IMR-90 (cell line): ENCODE data around the gene ATP10A. TPM values are rescaled to one million over a fixed set of nuclear protein-coding genes. Genes with fewer than 3 reads are reported as not detected.

Experiments used
- ATAC-seq: fragments of 200-7000 bp; cut with Tn5 transposase; 2 replicates; pipeline ENCODE4 v1.9.1; 2020; ENCODE audit warnings: low read depth, mild to moderate bottlenecking, moderate library complexity
- BruUV-seq: library from RNA; stranded (reverse); fragments of 400-500 nt; replicated peaks from 2 replicates; lab custom pipeline; 2021; lab: Mats Ljungman, UMichigan
- CTCF ChIA-PET: fragments of 300-600 bp; formaldehyde crosslinking; extraction: SDS; loops from one replicate; lab custom pipeline; 2021; ENCODE audit warnings: antibody characterized with exemption; lab: Yijun Ruan, JAX
- POLR2A ChIA-PET: fragments of 300-600 bp; sonication (Branson Sonifier 250); formaldehyde crosslinking; loops from one replicate; lab custom pipeline; 2022; ENCODE audit warnings: antibody characterized with exemption; ENCODE audit not compliant: unreplicated experiment; lab: Charles Lee
- DNase-seq: peaks from one replicate; pipeline ENCODE4 v3.0.0; 2013
- H2AFZ ChIP-seq: replicated peaks from 2 replicates; pipeline ENCODE3; 2013; ENCODE audit warnings: low read length, mild to moderate bottlenecking; ENCODE audit not compliant: poor library complexity
- H2AK5ac ChIP-seq: 2 replicates; pipeline ENCODE4 v1.6.1; 2013; ENCODE audit warnings: low read depth, low read length, inconsistent platforms
- H2AK9ac ChIP-seq: replicated peaks from 2 replicates; pipeline ENCODE3; 2013; ENCODE audit warnings: mild to moderate bottlenecking, low read depth, low read length, moderate library complexity; ENCODE audit not compliant: poor library complexity
- H2BK120ac ChIP-seq: 2 replicates; pipeline ENCODE4 v1.6.1; 2013; ENCODE audit warnings: low read depth, low read length, inconsistent platforms
- H2BK15ac ChIP-seq: 3 replicates; pipeline ENCODE4 v1.6.1; 2013; ENCODE audit warnings: low read depth, low read length, inconsistent platforms
- H2BK20ac ChIP-seq: 2 replicates; pipeline ENCODE4 v1.6.1; 2013; ENCODE audit warnings: low read depth, mild to moderate bottlenecking, inconsistent platforms, low read length, moderate library complexity
- H2BK5ac ChIP-seq: 2 replicates; pipeline ENCODE4 v1.6.1; 2013; ENCODE audit warnings: mild to moderate bottlenecking, low read depth, low read length, inconsistent platforms; ENCODE audit not compliant: poor library complexity, severe bottlenecking
- H3K14ac ChIP-seq: replicated peaks from 2 replicates; pipeline ENCODE4 v1.6.1; 2013; ENCODE audit warnings: low read depth, low read length, inconsistent platforms
- H3K18ac ChIP-seq: 2 replicates; pipeline ENCODE4 v1.6.1; 2013; ENCODE audit warnings: low read depth, low read length, control low read depth
- H3K23ac ChIP-seq: 2 replicates; pipeline ENCODE4 v1.6.1; 2013; ENCODE audit warnings: low read depth, low read length, inconsistent platforms
- H3K27ac ChIP-seq: 2 replicates; pipeline ENCODE4 v1.5.1; 2013; ENCODE audit warnings: mild to moderate bottlenecking, control low read depth, low read length; ENCODE audit not compliant: insufficient read depth
- H3K27me3 ChIP-seq: 2 replicates; pipeline ENCODE4 v1.6.1; 2013; ENCODE audit warnings: low read length; ENCODE audit not compliant: control insufficient read depth, insufficient read depth
- H3K36me3 ChIP-seq: 2 replicates; pipeline ENCODE4 v1.6.1; 2013; ENCODE audit warnings: low read length, mixed read lengths; ENCODE audit not compliant: control insufficient read depth, insufficient read depth
- H3K4ac ChIP-seq: 2 replicates; pipeline ENCODE4 v1.6.1; 2013; ENCODE audit warnings: low read depth, low read length, inconsistent platforms
- H3K4me1 ChIP-seq: 2 replicates; pipeline ENCODE4 v1.6.1; 2013; ENCODE audit warnings: low read length, mixed read lengths; ENCODE audit not compliant: control insufficient read depth, insufficient read depth
- H3K4me2 ChIP-seq: 2 replicates; pipeline ENCODE4 v1.6.1; 2013; ENCODE audit warnings: low read depth, mild to moderate bottlenecking, control low read depth, low read length, moderate library complexity
- H3K4me3 ChIP-seq: 2 replicates; pipeline ENCODE4 v1.5.1; 2013; ENCODE audit warnings: low read depth, mild to moderate bottlenecking, control low read depth, low read length, moderate library complexity; ENCODE audit not compliant: insufficient read depth
- H3K56ac ChIP-seq: 2 replicates; pipeline ENCODE4 v1.6.1; 2013; ENCODE audit warnings: low read length, inconsistent platforms; ENCODE audit not compliant: insufficient read depth; ENCODE audit errors: extremely low read depth
- H3K79me1 ChIP-seq, 2 experiments: 2 replicates each; pipeline ENCODE4 v1.6.1; 2013; ENCODE audit warnings: low read length in 2 of 2, inconsistent platforms in 1 of 2, low read depth in 1 of 2
- H3K9ac ChIP-seq: 2 replicates; pipeline ENCODE4 v1.6.1; 2013; ENCODE audit warnings: low read depth, low read length, control low read depth
- H3K9me1 ChIP-seq: 2 replicates; pipeline ENCODE4 v1.6.1; 2013; ENCODE audit warnings: low read length, inconsistent platforms; ENCODE audit not compliant: insufficient read depth
- H3K9me3 ChIP-seq: 2 replicates; pipeline ENCODE4 v1.6.1; 2013; ENCODE audit warnings: low read length; ENCODE audit not compliant: control insufficient read depth, insufficient read depth
- H4K20me1 ChIP-seq: 2 replicates; pipeline ENCODE4 v1.6.1; 2013; ENCODE audit warnings: low read length, inconsistent platforms; ENCODE audit not compliant: insufficient read depth
- H4K5ac ChIP-seq: 2 replicates; pipeline ENCODE4 v1.6.1; 2013; ENCODE audit warnings: mild to moderate bottlenecking, low read depth, low read length, control low read depth
- H4K8ac ChIP-seq, 2 experiments: 2 replicates each; pipeline ENCODE4 v1.6.1; 2013; ENCODE audit warnings: low read depth in 2 of 2, low read length in 2 of 2, control low read depth in 1 of 2, inconsistent platforms in 1 of 2
- H4K91ac ChIP-seq: 2 replicates; pipeline ENCODE4 v1.6.1; 2013; ENCODE audit warnings: low read depth, low read length, inconsistent platforms; ENCODE audit not compliant: insufficient read depth
- BHLHE40 ChIP-seq: fragments of 150-350 bp; IDR thresholded peaks from 2 replicates; pipeline ENCODE4 v1.6.1; 2016; ENCODE audit warnings: mild to moderate bottlenecking, low read depth, low read length
- FOS ChIP-seq: fragments of 150-350 bp; IDR thresholded peaks from 2 replicates; pipeline ENCODE4 v1.6.1; 2016; ENCODE audit warnings: low read depth, low read length
- MAZ ChIP-seq: IDR thresholded peaks from 2 replicates; pipeline ENCODE4 v1.6.1; 2012; ENCODE audit warnings: low read depth, mild to moderate bottlenecking, low read length, improper control_type of control experiment, moderate library complexity, borderline replicate concordance
- POLR2A ChIP-seq: IDR thresholded peaks from 2 replicates; pipeline ENCODE4 v1.6.1; 2012; ENCODE audit warnings: mild to moderate bottlenecking, low read depth, low read length
- RAD21 ChIP-seq: IDR thresholded peaks from 2 replicates; pipeline ENCODE4 v1.6.1; 2012; ENCODE audit warnings: low read length, improper control_type of control experiment
- RCOR1 ChIP-seq: IDR thresholded peaks from 2 replicates; pipeline ENCODE4 v1.6.1; 2012; ENCODE audit warnings: mild to moderate bottlenecking, low read length, improper control_type of control experiment; ENCODE audit not compliant: insufficient replicate concordance
- RFX5 ChIP-seq: IDR thresholded peaks from 2 replicates; pipeline ENCODE4 v1.8.0; 2012; ENCODE audit warnings: low read depth, mild to moderate bottlenecking, low read length, moderate library complexity
- WGBS, 2 experiments: methylation state at CpG; one replicate each; pipeline versions ENCODE4 v1.1.5 to v1.1.7; 2013; ENCODE audit warnings: missing lambda C conversion rate in 2 of 2; ENCODE audit not compliant: insufficient read length in 1 of 2; ENCODE audit errors: extremely low coverage in 2 of 2; 5-methylcytosine and 5-hydroxymethylcytosine counted together
- dilution Hi-C: fragments of 300-500 bp; cut with HindIII; formaldehyde crosslinking; loops from one replicate; pipeline ENCODE4 v1.14.3; 2018; ENCODE audit warnings: low sequenced_read_pairs; ENCODE audit not compliant: unreplicated experiment
- in situ Hi-C: fragments of 300-500 bp; cut with MboI; formaldehyde crosslinking; loops from 3 replicates; pipeline ENCODE4 v1.14.3; 2019; ENCODE audit warnings: low sequenced_read_pairs, inconsistent platforms, mixed read lengths
- intact Hi-C: fragments of 100-400 bp; cut with micrococcal nuclease; formaldehyde crosslinking; loops from 2 replicates; pipeline ENCODE4 v1.10.0; 2022
- polyA plus RNA-seq, 3 experiments: library from polyadenylated mRNA; depleted of rRNA; stranded (reverse); fragments of >200 nt; gene quantifications; 2 replicates each; pipeline ENCODE4 v1.2.3, GENCODE V29; 2012; ENCODE audit warnings: low replicate concordance in 1 of 3
- total RNA-seq: library from RNA; depleted of rRNA; stranded (reverse); fragments of >200 nt; gene quantifications from 2 replicates; pipeline ENCODE4 v1.2.3, GENCODE V29; 2012
- TF ChIP-seq, protein P1 (sequence below): conservative IDR thresholded peaks from 2 replicates; pipeline ENCODE4 v1.5.1; 2012; ENCODE audit warnings: mild to moderate bottlenecking, low read depth, low read length, improper control_type of control experiment
- TF ChIP-seq, protein P2 (sequence below): fragments of 150-350 bp; IDR thresholded peaks from 2 replicates; pipeline ENCODE4 v1.6.1; 2016; ENCODE audit warnings: low read depth, mild to moderate bottlenecking, low read length, moderate library complexity, borderline replicate concordance
- TF ChIP-seq, protein P3 (sequence below): fragments of 150-350 bp; IDR thresholded peaks from 2 replicates; pipeline ENCODE4 v1.6.1; 2017; ENCODE audit warnings: mild to moderate bottlenecking, antibody characterized with exemption, low read length, low read depth

The ATP10A gene
- total and polyA plus RNA-seq, 2 of the 4 experiments (the other 2 are of a cell fraction), result 13.8 to 16.0 TPM

DNA sequence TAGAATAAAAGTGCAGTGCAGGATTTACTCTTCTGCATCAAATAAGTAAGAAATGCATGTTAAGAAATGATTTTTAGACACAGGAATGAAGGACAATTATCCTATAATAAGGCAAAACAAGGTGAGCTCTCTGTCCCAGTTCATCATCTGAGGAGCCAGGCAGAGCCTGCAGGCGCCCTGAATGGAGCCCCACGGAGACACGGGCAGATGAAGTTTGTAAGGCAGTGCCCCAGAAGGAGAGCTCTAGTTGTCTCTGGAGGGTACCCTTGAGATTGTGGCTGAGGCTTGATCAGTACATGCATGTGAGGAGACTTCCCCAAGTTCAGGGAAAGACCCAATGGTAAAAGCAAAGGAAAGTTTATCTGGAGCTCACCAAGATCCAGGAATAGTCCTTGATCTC, 50.3 kb downstream of the ATP10A start:
- Histone ChIP-seq H3K23ac (no peak overlapping the region), H2AFZ (no peak overlapping the region), H3K4me1 (peaks cover 1% of the 10 kb centered on the region), H3K9me3 (no peaks in the 10 kb centered on the region), H3K36me3 (no peaks in the 10 kb centered on the region), H2BK120ac (no peak overlapping the region), H2BK15ac (no peak overlapping the region), H3K56ac (no peak overlapping the region), H3K4me3 (no peak overlapping the region), H3K14ac (no peak overlapping the region), H2BK5ac (no peak overlapping the region), H3K79me1 (peaks cover 32 to 70% of the 10 kb centered on the region in 2 experiments), H3K9ac (no peak overlapping the region), H3K4ac (no peak overlapping the region), H4K20me1 (no peaks in the 10 kb centered on the region; the same call in 1 of the 2 replicates), H4K8ac (no peak overlapping the region), H2AK9ac (no peak overlapping the region), H2BK20ac (no peak overlapping the region), H4K91ac (no peak overlapping the region), H3K4me2 (no peak overlapping the region), H3K18ac (no peak overlapping the region), H3K27me3 (no peaks in the 10 kb centered on the region), H3K27ac (no peak overlapping the region), H2AK5ac (no peak overlapping the region), H3K9me1 (peaks cover 20% of the 10 kb centered on the region; the same call in 1 of the 2 replicates), H4K5ac (no peak overlapping the region)
- DNase-seq (no peak), ATAC-seq (no peak)
- no CpG with 5 or more reads among the region's 3 CpGs for WGBS, 2 experiments
- intact Hi-C loops (no loop called here), dilution Hi-C loops (no loop called here), in situ Hi-C loops (no loop called here)
- BruUV-seq, result no TSS peak
- TF ChIP-seq, protein P1, sequence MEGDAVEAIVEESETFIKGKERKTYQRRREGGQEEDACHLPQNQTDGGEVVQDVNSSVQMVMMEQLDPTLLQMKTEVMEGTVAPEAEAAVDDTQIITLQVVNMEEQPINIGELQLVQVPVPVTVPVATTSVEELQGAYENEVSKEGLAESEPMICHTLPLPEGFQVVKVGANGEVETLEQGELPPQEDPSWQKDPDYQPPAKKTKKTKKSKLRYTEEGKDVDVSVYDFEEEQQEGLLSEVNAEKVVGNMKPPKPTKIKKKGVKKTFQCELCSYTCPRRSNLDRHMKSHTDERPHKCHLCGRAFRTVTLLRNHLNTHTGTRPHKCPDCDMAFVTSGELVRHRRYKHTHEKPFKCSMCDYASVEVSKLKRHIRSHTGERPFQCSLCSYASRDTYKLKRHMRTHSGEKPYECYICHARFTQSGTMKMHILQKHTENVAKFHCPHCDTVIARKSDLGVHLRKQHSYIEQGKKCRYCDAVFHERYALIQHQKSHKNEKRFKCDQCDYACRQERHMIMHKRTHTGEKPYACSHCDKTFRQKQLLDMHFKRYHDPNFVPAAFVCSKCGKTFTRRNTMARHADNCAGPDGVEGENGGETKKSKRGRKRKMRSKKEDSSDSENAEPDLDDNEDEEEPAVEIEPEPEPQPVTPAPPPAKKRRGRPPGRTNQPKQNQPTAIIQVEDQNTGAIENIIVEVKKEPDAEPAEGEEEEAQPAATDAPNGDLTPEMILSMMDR, result no peak
- TF ChIP-seq RCOR1 (no peak), RFX5 (no peak), MAZ (no peak), RAD21 (no peak), FOS (no peak), BHLHE40 (no peak), POLR2A (no peak)
- TF ChIP-seq, protein P2, sequence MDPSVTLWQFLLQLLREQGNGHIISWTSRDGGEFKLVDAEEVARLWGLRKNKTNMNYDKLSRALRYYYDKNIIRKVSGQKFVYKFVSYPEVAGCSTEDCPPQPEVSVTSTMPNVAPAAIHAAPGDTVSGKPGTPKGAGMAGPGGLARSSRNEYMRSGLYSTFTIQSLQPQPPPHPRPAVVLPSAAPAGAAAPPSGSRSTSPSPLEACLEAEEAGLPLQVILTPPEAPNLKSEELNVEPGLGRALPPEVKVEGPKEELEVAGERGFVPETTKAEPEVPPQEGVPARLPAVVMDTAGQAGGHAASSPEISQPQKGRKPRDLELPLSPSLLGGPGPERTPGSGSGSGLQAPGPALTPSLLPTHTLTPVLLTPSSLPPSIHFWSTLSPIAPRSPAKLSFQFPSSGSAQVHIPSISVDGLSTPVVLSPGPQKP, result no peak
- TF ChIP-seq, protein P3, sequence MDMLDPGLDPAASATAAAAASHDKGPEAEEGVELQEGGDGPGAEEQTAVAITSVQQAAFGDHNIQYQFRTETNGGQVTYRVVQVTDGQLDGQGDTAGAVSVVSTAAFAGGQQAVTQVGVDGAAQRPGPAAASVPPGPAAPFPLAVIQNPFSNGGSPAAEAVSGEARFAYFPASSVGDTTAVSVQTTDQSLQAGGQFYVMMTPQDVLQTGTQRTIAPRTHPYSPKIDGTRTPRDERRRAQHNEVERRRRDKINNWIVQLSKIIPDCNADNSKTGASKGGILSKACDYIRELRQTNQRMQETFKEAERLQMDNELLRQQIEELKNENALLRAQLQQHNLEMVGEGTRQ, result no peak
- ChIA-PET POLR2A (no interaction called here), CTCF (interaction anchor here (0.8 kb wide), 1 partner anchor 23 kb away, joined by 4 read pairs; no protein-coding TSS in a partner anchor)
